PC-3 (cell line): Measurements from ENCODE around the gene FBXW2. TPM values are rescaled to one million over a fixed set of nuclear protein-coding genes. Genes with fewer than 3 reads are reported as not detected.
"Not testable (repeated sequence)": the region's sequence is repeated elsewhere in the genome, so short reads cannot be mapped to it uniquely, and the experiment has no call there.

Experiments used
- ATAC-seq: fragments of 200-7000 bp; cut with Tn5 transposase; 2 replicates; pipeline ENCODE4 v1.9.1; 2020; ENCODE audit warnings: mild to moderate bottlenecking, moderate library complexity
- BruUV-seq: library from RNA; stranded (reverse); fragments of 400-500 nt; replicated peaks from 2 replicates; lab custom pipeline; 2021; lab: Mats Ljungman, UMichigan
- CTCF ChIA-PET: fragments of 300-600 bp; sonication (Branson Sonifier 250); formaldehyde crosslinking; loops from one replicate; lab custom pipeline; 2022; ENCODE audit warnings: antibody characterized with exemption; lab: Charles Lee
- POLR2A ChIA-PET: fragments of 300-600 bp; sonication (Branson Sonifier 250); formaldehyde crosslinking; loops from one replicate; lab custom pipeline; 2022; ENCODE audit warnings: antibody characterized with exemption; ENCODE audit not compliant: unreplicated experiment; lab: Charles Lee
- DNase-seq: peaks from one replicate; pipeline ENCODE4 v3.0.0-alpha.2; 2015
- H2AFZ ChIP-seq: fragments of 300-600 bp; sonication (generic); 2 replicates; pipeline ENCODE4 v1.6.0; 2016; ENCODE audit warnings: antibody characterized with exemption, low read length
- H3F3A ChIP-seq: fragments of 300-600 bp; sonication (generic); one replicate; pipeline ENCODE4 v1.6.0; 2017; ENCODE audit warnings: antibody characterized with exemption, low read length, control low read depth, mild to moderate bottlenecking; ENCODE audit not compliant: unreplicated experiment
- H3K27ac ChIP-seq: fragments of 300-600 bp; sonication (generic); 2 replicates; pipeline ENCODE4 v1.5.1; 2016; ENCODE audit warnings: mild to moderate bottlenecking, low read length
- H3K27me3 ChIP-seq: fragments of 300-600 bp; sonication (generic); 2 replicates; pipeline ENCODE4 v1.6.1; 2016; ENCODE audit warnings: low read length, mixed read lengths
- H3K36me3 ChIP-seq: fragments of 300-600 bp; sonication (generic); 2 replicates; pipeline ENCODE4 v1.6.1; 2016; ENCODE audit warnings: low read depth, mixed run types, low read length, mixed read lengths
- H3K4me1 ChIP-seq: fragments of 300-600 bp; sonication (generic); 2 replicates; pipeline ENCODE4 v1.5.1; 2016; ENCODE audit warnings: low read length; ENCODE audit not compliant: insufficient read depth
- H3K4me2 ChIP-seq: fragments of 300-600 bp; sonication (generic); 2 replicates; pipeline ENCODE4 v1.6.0; 2016; ENCODE audit warnings: low read length
- H3K4me3 ChIP-seq: fragments of 300-600 bp; sonication (generic); 2 replicates; pipeline ENCODE4 v1.5.1; 2016; ENCODE audit warnings: mild to moderate bottlenecking, low read length, mixed read lengths
- H3K79me2 ChIP-seq: fragments of 300-600 bp; sonication (generic); 2 replicates; pipeline ENCODE4 v1.6.1; 2017; ENCODE audit warnings: low read length, mixed read lengths
- H3K9ac ChIP-seq: fragments of 300-600 bp; sonication (generic); 2 replicates; pipeline ENCODE4 v1.6.0; 2016; ENCODE audit warnings: mild to moderate bottlenecking, low read length
- H3K9me2 ChIP-seq: fragments of 300-600 bp; sonication (generic); replicated peaks from 2 replicates; pipeline ENCODE4 v1.6.1; 2016; ENCODE audit warnings: mixed run types, low read length, mixed read lengths
- H3K9me3 ChIP-seq: fragments of 300-600 bp; sonication (generic); 2 replicates; pipeline ENCODE4 v1.6.1; 2016; ENCODE audit warnings: low read length, mixed read lengths
- H4K20me1 ChIP-seq: fragments of 300-600 bp; sonication (generic); 2 replicates; pipeline ENCODE4 v1.6.1; 2016; ENCODE audit warnings: low read length, mixed read lengths
- CTCF ChIP-seq: fragments of 300-600 bp; sonication (generic); conservative IDR thresholded peaks from 2 replicates; pipeline ENCODE4 v1.5.1; 2017; ENCODE audit warnings: antibody characterized with exemption, low read depth, mild to moderate bottlenecking, low read length
- EZH2 ChIP-seq: fragments of 300-600 bp; sonication (generic); IDR thresholded peaks from one replicate; pipeline ENCODE4 v1.6.1; 2017; ENCODE audit warnings: antibody characterized with exemption, mild to moderate bottlenecking, low read length; ENCODE audit not compliant: unreplicated experiment
- EZH2phosphoT487 ChIP-seq: fragments of 300-600 bp; sonication (generic); IDR thresholded peaks from 2 replicates; pipeline ENCODE4 v1.6.1; 2018; ENCODE audit warnings: mild to moderate bottlenecking, antibody characterized with exemption, low read length, borderline replicate concordance
- intact Hi-C: fragments of 100-400 bp; cut with micrococcal nuclease; formaldehyde crosslinking; loops from 2 replicates; pipeline ENCODE4 v1.9.0; 2023
- total RNA-seq: library from RNA; depleted of rRNA; stranded (reverse); fragments of >200 nt; gene quantifications from 2 replicates; pipeline ENCODE4 v1.2.3, GENCODE V29; 2014

The FBXW2 gene
- total RNA-seq, 1 experiment from 2014 or later: 30.5 TPM

- Histone ChIP-seq H3K36me3 (no peaks in the 10 kb centered on the region), H3K27me3 (no peaks in the 10 kb centered on the region), H2AFZ (no peak overlapping the region), H3K27ac (no peak overlapping the region), H3F3A (no peaks in the 10 kb centered on the region), H3K4me2 (no peak overlapping the region), H3K79me2 (no peaks in the 10 kb centered on the region), H3K9ac (no peak overlapping the region), H3K4me3 (no peak overlapping the region), H3K4me1 (no peaks in the 10 kb centered on the region), H4K20me1 (no peaks in the 10 kb centered on the region), H3K9me3 (no peaks in the 10 kb centered on the region), H3K9me2 (no peaks in the 10 kb centered on the region)
- DNase-seq (no peak), ATAC-seq (no peak)
- POLR2A ChIA-PET: no interaction called here
- CTCF ChIA-PET: no interaction called here
- BruUV-seq: no TSS peak
- TF ChIP-seq EZH2: no peak
- no peak for TF ChIP-seq CTCF
- intact Hi-C loops: no loop called here
These were observed 42.8 kb downstream of the FBXW2 start for GRCh38 chr9:120750421-120750820.

GRCh38 chr9:120746366-120746765, 46.9 kb downstream of the FBXW2 start:
- H3K9ac ChIP-seq, H4K20me1 ChIP-seq, H3K4me2 ChIP-seq, H3K4me1 ChIP-seq, BruUV-seq, CTCF ChIA-PET, H3K79me2 ChIP-seq, ATAC-seq, H2AFZ ChIP-seq, H3K9me2 ChIP-seq, H3K27ac ChIP-seq, H3F3A ChIP-seq, H3K4me3 ChIP-seq, H3K36me3 ChIP-seq, DNase-seq, POLR2A ChIA-PET, H3K9me3 ChIP-seq, H3K27me3 ChIP-seq, intact Hi-C loops: not testable (repeated sequence)

GRCh38 chr9:120745278-120745677, 47.9 kb downstream of the FBXW2 start:
- no peaks in the 10 kb centered on the region for H3K79me2 ChIP-seq
- ChIA-PET CTCF (no interaction called here), POLR2A (interaction anchor here (0.6 to 0.7 kb wide), 2 partner anchors 46 to 53 kb away, joined by 3 read pairs; no protein-coding TSS in a partner anchor)
- TF ChIP-seq EZH2phosphoT487 (no peak), CTCF (no peak), EZH2 (no peak)
- no peaks in the 10 kb centered on the region for H3K36me3 ChIP-seq
- H3K4me2 ChIP-seq: no peak overlapping the region
- no peak overlapping the region for H3K9ac ChIP-seq
- H4K20me1 ChIP-seq: no peaks in the 10 kb centered on the region
- H3K4me3 ChIP-seq: no peak overlapping the region
- H3K27me3 ChIP-seq: no peaks in the 10 kb centered on the region
- H3K9me2 ChIP-seq: no peaks in the 10 kb centered on the region
- intact Hi-C loops: no loop called here
- ATAC-seq (no peak), DNase-seq (no peak)
- BruUV-seq: no TSS peak
- H3F3A ChIP-seq: no peaks in the 10 kb centered on the region
- no peak overlapping the region for H3K27ac ChIP-seq
- H3K9me3 ChIP-seq: no peaks in the 10 kb centered on the region
- no peak overlapping the region for H2AFZ ChIP-seq
- peaks cover 10% of the 10 kb centered on the region for H3K4me1 ChIP-seq
